ENCODE data around the gene NRIP1. TPM values are rescaled to one million over a fixed set of nuclear protein-coding genes. Genes with fewer than 3 reads are reported as not detected.

The NRIP1 gene
- total and polyA plus RNA-seq, 2 donors (not counting 1 experiment from before 2014, with no cell fraction given), result 3.3 to 32.1 TPM

DNA sequence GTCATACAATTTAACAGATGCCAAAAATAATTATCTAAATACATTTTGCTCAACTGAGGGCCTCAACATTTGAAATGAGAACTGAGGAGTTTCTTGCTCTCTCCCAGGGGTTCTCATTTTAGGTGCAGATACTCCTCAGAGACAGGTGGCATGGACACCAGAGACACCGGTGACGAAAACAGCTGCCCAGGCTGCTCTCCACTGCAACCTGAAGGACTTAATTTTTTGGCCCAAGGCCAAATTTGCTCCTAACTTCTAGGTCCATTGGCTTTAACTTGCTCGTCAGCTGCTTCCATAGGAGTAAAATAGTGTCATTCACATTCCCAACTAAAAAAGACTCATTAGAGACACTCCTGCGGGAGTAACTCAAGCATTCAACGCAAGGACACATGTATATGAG, 87.0 kb downstream of the NRIP1 start:
- no peak overlapping the region for H3K27ac Mint-ChIP-seq
- H3K27me3 ChIP-seq (replicated peaks in 1 of 4; ENCODE audit: control extremely low read depth in 1 of 4, control insufficient read depth in 3 of 4, insufficient read depth in 4 of 4, low read length in 3 of 4), result no peaks in the 10 kb centered on the region
- H3K79me2 ChIP-seq (ENCODE audit: control insufficient read depth, insufficient read depth, low read length), result peaks cover 11% of the 10 kb centered on the region
- WGBS (ENCODE audit: insufficient coverage), result 100% methylated on average over 3 of the region's 5 CpGs
- no peaks in the 10 kb centered on the region for H3K4me1 Mint-ChIP-seq
- no peaks in the 10 kb centered on the region for H3K9me3 Mint-ChIP-seq (ENCODE audit: insufficient read depth)
- no peaks in the 10 kb centered on the region for H3K27me3 Mint-ChIP-seq
- peaks cover 0 to 1% of the 10 kb centered on the region in 2 experiments for H3K36me3 ChIP-seq (replicated peaks in 1 of 2; ENCODE audit: control extremely low read depth in 1 of 2, control insufficient read depth in 1 of 2, extremely low read depth in 1 of 2, insufficient read depth in 2 of 2, low read length in 1 of 2)
- no peak overlapping the region for H3K9ac ChIP-seq (ENCODE audit: low read length)
- H4K20me1 ChIP-seq (ENCODE audit: control insufficient read depth, insufficient read depth, low read length, poor library complexity, severe bottlenecking), result no peaks in the 10 kb centered on the region
- ChIA-PET CTCF (interaction anchor here (0.7 to 0.8 kb wide), 2 partner anchors 75 to 505 kb away, joined by 3 read pairs; no protein-coding TSS in a partner anchor), POLR2A (no interaction called here)
- no peaks in the 10 kb centered on the region for H3K4me1 ChIP-seq (ENCODE audit: control insufficient read depth in 2 of 2, insufficient read depth in 2 of 2, low read length in 2 of 2)
- H3K4me2 ChIP-seq (replicated peaks; ENCODE audit: low read depth, low read length, poor library complexity, severe bottlenecking), result no peak overlapping the region
- TF ChIP-seq EZH2 (IDR thresholded peaks at IDR 0.05; ENCODE audit: borderline replicate concordance, insufficient read depth, low read depth, low read length, poor library complexity, severe bottlenecking), result no peak
- TF ChIP-seq, protein P1, sequence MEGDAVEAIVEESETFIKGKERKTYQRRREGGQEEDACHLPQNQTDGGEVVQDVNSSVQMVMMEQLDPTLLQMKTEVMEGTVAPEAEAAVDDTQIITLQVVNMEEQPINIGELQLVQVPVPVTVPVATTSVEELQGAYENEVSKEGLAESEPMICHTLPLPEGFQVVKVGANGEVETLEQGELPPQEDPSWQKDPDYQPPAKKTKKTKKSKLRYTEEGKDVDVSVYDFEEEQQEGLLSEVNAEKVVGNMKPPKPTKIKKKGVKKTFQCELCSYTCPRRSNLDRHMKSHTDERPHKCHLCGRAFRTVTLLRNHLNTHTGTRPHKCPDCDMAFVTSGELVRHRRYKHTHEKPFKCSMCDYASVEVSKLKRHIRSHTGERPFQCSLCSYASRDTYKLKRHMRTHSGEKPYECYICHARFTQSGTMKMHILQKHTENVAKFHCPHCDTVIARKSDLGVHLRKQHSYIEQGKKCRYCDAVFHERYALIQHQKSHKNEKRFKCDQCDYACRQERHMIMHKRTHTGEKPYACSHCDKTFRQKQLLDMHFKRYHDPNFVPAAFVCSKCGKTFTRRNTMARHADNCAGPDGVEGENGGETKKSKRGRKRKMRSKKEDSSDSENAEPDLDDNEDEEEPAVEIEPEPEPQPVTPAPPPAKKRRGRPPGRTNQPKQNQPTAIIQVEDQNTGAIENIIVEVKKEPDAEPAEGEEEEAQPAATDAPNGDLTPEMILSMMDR (IDR thresholded peaks at IDR 0.05), result no peak
- no peaks in the 10 kb centered on the region for H3K9me3 ChIP-seq (ENCODE audit: control extremely low read depth in 1 of 3, control insufficient read depth in 2 of 3, insufficient read depth in 1 of 3, low read length in 2 of 3)
- H3K4me3 Mint-ChIP-seq, result no peak overlapping the region
- no peak overlapping the region for H3K4me3 ChIP-seq (ENCODE audit: control extremely low read depth in 1 of 5, extremely low read depth in 1 of 5, insufficient read depth in 1 of 5, low read depth in 2 of 5, low read length in 4 of 5)
- ATAC-seq (ENCODE audit: low read depth) (no peak), DNase-seq (no peak)
- no peak overlapping the region for H3K27ac ChIP-seq (ENCODE audit: low read length in 2 of 2)
- intact Hi-C loops (cut with micrococcal nuclease), result no loop called here
- no peak overlapping the region for H2AFZ ChIP-seq (ENCODE audit: insufficient read depth, low read depth, low read length, poor library complexity, severe bottlenecking)

DNA sequence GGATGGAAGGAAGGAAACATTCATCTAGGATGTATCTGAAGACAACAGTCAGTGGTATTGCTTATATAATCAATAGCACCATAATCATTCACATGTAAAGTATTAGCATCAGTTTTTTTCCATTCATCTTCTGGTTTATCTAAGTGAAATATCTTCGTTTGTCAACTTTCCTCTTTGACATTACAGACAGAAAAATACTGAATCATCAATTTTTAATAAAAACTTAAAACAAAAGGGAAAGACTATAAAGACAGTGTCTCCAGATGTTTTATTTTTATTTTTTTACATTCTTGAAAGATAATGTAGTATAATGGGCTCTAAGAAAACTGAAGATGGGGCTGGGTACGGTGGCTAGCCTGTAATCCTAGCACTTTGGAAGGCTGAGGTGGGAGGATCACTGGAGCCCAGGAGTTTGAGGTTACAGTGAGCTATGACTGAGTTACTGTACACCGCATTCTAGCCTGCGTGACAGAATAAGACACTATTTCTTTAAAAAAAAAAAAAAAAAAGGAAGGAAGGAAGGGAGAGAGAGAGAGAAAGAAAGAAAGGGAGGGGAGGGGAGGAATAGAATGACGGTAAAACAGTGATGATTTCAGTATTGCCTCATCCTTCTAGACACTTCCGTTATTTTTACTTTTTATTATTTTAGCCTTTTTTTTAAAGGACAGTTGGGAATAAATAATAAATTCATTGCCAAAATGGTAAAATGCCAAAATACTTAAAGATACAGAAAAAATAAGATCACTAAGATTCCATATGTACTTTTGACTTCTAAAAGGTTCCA, 89.5 kb downstream of the NRIP1 start:
- Histone ChIP-seq H3K27me3 (replicated peaks in 1 of 4; ENCODE audit: control extremely low read depth in 1 of 4, control insufficient read depth in 3 of 4, insufficient read depth in 4 of 4, low read length in 3 of 4) (no peaks in the 10 kb centered on the region), H3K79me2 (ENCODE audit: control insufficient read depth, insufficient read depth, low read length) (peaks cover 6% of the 10 kb centered on the region), H3K9ac (ENCODE audit: low read length) (no peak overlapping the region), H3K9me3 (ENCODE audit: control extremely low read depth in 1 of 3, control insufficient read depth in 2 of 3, insufficient read depth in 1 of 3, low read length in 2 of 3) (no peaks in the 10 kb centered on the region), H3K4me3 (ENCODE audit: control extremely low read depth in 1 of 5, extremely low read depth in 1 of 5, insufficient read depth in 1 of 5, low read depth in 2 of 5, low read length in 4 of 5) (no peak overlapping the region), H3K36me3 (replicated peaks in 1 of 2; ENCODE audit: control extremely low read depth in 1 of 2, control insufficient read depth in 1 of 2, extremely low read depth in 1 of 2, insufficient read depth in 2 of 2, low read length in 1 of 2) (peaks cover 0 to 1% of the 10 kb centered on the region in 2 experiments), H3K4me2 (replicated peaks; ENCODE audit: low read depth, low read length, poor library complexity, severe bottlenecking) (no peak overlapping the region), H3K27ac (ENCODE audit: low read length in 2 of 2) (no peak overlapping the region), H4K20me1 (ENCODE audit: control insufficient read depth, insufficient read depth, low read length, poor library complexity, severe bottlenecking) (no peaks in the 10 kb centered on the region), H3K4me1 (ENCODE audit: control insufficient read depth in 2 of 2, insufficient read depth in 2 of 2, low read length in 2 of 2) (no peaks in the 10 kb centered on the region), H2AFZ (ENCODE audit: insufficient read depth, low read depth, low read length, poor library complexity, severe bottlenecking) (no peak overlapping the region)
- no peak for TF ChIP-seq EZH2 (IDR thresholded peaks at IDR 0.05; ENCODE audit: borderline replicate concordance, insufficient read depth, low read depth, low read length, poor library complexity, severe bottlenecking)
- TF ChIP-seq, protein P1 (IDR thresholded peaks at IDR 0.05), result no peak
- no peak for ATAC-seq (ENCODE audit: low read depth)
- POLR2A ChIA-PET, result interaction anchor here (0.7 kb wide), 1 partner anchor 352 kb away, joined by 8 read pairs; no protein-coding TSS in a partner anchor
- 86% methylated on average over 1 of the region's 6 CpGs for WGBS (ENCODE audit: insufficient coverage)
- no peaks in the 10 kb centered on the region for H3K27me3 Mint-ChIP-seq
- intact Hi-C loops (cut with micrococcal nuclease), result no loop called here
- CTCF ChIA-PET, result interaction anchor here (0.6 kb wide), 1 partner anchor 247 kb away, joined by 4 read pairs; no protein-coding TSS in a partner anchor
- no peak for DNase-seq
- H3K4me1 Mint-ChIP-seq, result no peaks in the 10 kb centered on the region
- H3K9me3 Mint-ChIP-seq (ENCODE audit: insufficient read depth), result no peaks in the 10 kb centered on the region
- no peak overlapping the region for H3K27ac Mint-ChIP-seq
- H3K4me3 Mint-ChIP-seq, result no peak overlapping the region

All from B cell (primary cell).